Effector CD4-positive, alpha-beta T cell (primary cell): ENCODE results near the gene HOXA9.

ENCODE experiments used
- DNase-seq: peaks from one replicate; pipeline ENCODE4 v3.0.0-alpha.2; 2020

HOXA9 gene

GRCh38 chr7:27124902-27125689, 40.2 kb downstream of the HOXA9 start:
- DNase-seq = no peak

- DNase-seq = no peak
Measured at GRCh38 chr7:27124096-27124901, 41.0 kb downstream of the HOXA9 start.

- DNase-seq = no peak
Measured at GRCh38 chr7:27123477-27124053, 41.8 kb downstream of the HOXA9 start.

- DNase-seq = no peak
Measured at GRCh38 chr7:27123007-27123476, 42.3 kb downstream of the HOXA9 start.

GRCh38 chr7:27122077-27122910, 43.0 kb downstream of the HOXA9 start:
- DNase-seq = no peak

- DNase-seq = no peak
Measured at GRCh38 chr7:27121684-27122076, 43.7 kb downstream of the HOXA9 start.

GRCh38 chr7:27119412-27119911, 45.9 kb downstream of the HOXA9 start:
- DNase-seq = no peak

- no peak for DNase-seq
Measured at GRCh38 chr7:27118580-27118979, 46.8 kb downstream of the HOXA9 start.

- DNase-seq = no peak
Measured at GRCh38 chr7:27117887-27118491, 47.3 kb downstream of the HOXA9 start.

GRCh38 chr7:27116962-27117886, 48.1 kb downstream of the HOXA9 start:
- no peak for DNase-seq

GRCh38 chr7:27116031-27116961, 49.0 kb downstream of the HOXA9 start:
- DNase-seq = no peak

- DNase-seq = no peak
Measured at GRCh38 chr7:27115221-27116026, 49.9 kb downstream of the HOXA9 start.

GRCh38 chr7:27114881-27115220, 50.5 kb downstream of the HOXA9 start:
- DNase-seq = no peak

- DNase-seq = no peak
Measured at GRCh38 chr7:27113991-27114769, 51.2 kb downstream of the HOXA9 start.

GRCh38 chr7:27112955-27113949, 52.1 kb downstream of the HOXA9 start:
- no peak for DNase-seq
